Lower leg skin (tissue), 4 donors: Measurements from ENCODE around the gene ZNF862. TPM values are rescaled to one million over a fixed set of nuclear protein-coding genes. Genes with fewer than 3 reads are reported as not detected.

Source experiments
- DNase-seq, 2 donors: peaks; one replicate each; pipeline ENCODE4 v3.0.0-alpha.2; 2019; ENCODE audit warnings: low spot score in 2 of 2
- H3K4me3 ChIP-seq: fragments of 200-600 bp; sonication (generic); 2 replicates; pipeline ENCODE4 v1.5.1; 2017; ENCODE audit warnings: mild to moderate bottlenecking, low read depth; ENCODE audit not compliant: poor library complexity, severe bottlenecking
- POLR2A ChIP-seq, 2 donors: fragments of 450-650 bp; IDR thresholded peaks; one replicate each; pipeline ENCODE4 v1.6.1; 2016 to 2017; ENCODE audit warnings: antibody characterized with exemption in 2 of 2, mild to moderate bottlenecking in 1 of 2, moderate library complexity in 1 of 2
- WGBS, 2 donors: methylation state at CpG; one replicate each; pipeline ENCODE4 v1.1.5; 2018; 5-methylcytosine and 5-hydroxymethylcytosine counted together
- intact Hi-C: fragments of 100-400 bp; cut with DNase I; formaldehyde crosslinking; loops from one replicate; pipeline ENCODE4 v1.15.0; 2023; ENCODE audit warnings: low total_unique reads
- total RNA-seq, 4 donors: library from RNA; depleted of rRNA; stranded (reverse); fragments of >200 nt; gene quantifications; one replicate each; pipeline ENCODE4 v1.1.0, GENCODE V29; 2016
- TF ChIP-seq, protein P1 (sequence below), 3 donors: fragments of 450-650 bp; IDR thresholded peaks; one replicate each; pipeline ENCODE4 v1.5.1; 2016; ENCODE audit warnings: antibody characterized with exemption in 3 of 3, mild to moderate bottlenecking in 3 of 3, moderate library complexity in 2 of 3

The ZNF862 gene
- total RNA-seq, 4 donors from 2014 or later = 12.8 to 34.3 (median 22.3) TPM

DNA sequence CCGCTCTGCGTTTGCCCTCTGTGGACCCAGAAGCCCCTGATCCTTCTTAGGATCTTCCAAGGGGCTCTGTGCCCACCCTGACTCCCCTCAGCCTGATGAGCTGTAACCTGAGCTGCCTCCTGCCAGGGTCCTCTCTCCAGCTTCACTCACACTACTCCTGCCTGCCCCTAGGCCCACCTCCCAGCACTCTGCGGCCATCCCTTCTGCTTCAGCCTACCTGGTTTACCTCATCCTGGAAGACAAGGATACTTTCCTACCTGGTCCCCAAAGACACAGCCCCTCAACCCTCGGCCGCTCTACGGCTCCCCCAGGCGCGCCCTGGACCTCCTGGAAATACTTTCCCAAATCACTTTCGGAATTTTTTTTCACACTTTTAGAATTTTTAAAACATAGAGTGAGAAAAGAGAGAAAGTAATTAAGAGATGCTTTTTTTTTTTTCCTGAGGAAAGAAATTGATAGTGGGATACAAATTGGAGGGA, 6.4 kb upstream of the ZNF862 start:
- 75 to 76% methylated on average over 9 of the region's 9 CpGs for WGBS, 2 donors
- no peak overlapping the region for H3K4me3 ChIP-seq
- TF ChIP-seq POLR2A (IDR thresholded peaks at IDR 0.05) = no peak
- TF ChIP-seq, protein P1, sequence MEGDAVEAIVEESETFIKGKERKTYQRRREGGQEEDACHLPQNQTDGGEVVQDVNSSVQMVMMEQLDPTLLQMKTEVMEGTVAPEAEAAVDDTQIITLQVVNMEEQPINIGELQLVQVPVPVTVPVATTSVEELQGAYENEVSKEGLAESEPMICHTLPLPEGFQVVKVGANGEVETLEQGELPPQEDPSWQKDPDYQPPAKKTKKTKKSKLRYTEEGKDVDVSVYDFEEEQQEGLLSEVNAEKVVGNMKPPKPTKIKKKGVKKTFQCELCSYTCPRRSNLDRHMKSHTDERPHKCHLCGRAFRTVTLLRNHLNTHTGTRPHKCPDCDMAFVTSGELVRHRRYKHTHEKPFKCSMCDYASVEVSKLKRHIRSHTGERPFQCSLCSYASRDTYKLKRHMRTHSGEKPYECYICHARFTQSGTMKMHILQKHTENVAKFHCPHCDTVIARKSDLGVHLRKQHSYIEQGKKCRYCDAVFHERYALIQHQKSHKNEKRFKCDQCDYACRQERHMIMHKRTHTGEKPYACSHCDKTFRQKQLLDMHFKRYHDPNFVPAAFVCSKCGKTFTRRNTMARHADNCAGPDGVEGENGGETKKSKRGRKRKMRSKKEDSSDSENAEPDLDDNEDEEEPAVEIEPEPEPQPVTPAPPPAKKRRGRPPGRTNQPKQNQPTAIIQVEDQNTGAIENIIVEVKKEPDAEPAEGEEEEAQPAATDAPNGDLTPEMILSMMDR (IDR thresholded peaks at IDR 0.05) = no peak
- DNase-seq = peak in 1 of 2 donors; percentile 76
- intact Hi-C loops = no loop called here

DNA sequence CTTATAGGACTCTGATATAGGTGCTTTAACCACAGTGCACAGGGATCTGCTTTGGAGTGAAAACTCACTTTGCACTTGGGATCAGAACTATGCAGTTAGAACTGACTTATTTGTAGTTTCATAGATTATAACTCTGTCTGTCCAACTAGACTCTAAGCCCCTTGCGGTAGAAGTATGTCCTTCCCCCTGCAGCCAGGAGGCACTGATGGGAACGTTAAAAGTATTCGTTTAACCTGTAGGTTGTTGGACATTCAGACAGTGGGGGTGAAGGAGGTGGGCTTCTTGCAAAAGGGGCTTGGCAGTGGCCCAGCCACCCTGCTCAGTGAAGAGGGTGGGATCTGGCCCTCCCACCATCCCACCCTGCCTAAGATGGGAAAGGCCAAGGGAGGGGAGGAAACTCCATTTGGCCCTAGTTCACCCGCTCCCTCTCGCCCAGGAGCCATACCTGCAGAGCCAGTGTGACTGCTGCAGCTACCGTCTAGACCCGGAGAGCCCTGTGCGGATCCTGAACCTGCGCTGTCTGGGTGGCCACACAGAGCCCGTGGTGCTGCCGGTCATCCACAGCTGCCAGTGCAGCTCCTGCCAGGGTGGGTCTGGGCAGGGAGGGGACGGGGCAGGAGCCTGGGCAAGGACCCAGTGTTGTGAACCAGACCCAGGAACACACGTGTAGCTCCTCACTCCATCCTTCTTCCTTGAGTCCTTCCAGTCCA, 5.7 kb upstream of the ZNF862 start:
- intact Hi-C loops = no loop called here
- no peak overlapping the region for H3K4me3 ChIP-seq
- TF ChIP-seq, protein P1 (IDR thresholded peaks at IDR 0.05) = no peak
- no peak for TF ChIP-seq POLR2A (IDR thresholded peaks at IDR 0.05)
- peak in 1 of 2 donors; percentile 64 for DNase-seq
- 60 to 66% methylated on average over 10 to 13 of the region's 13 CpGs for WGBS, 2 donors

DNA sequence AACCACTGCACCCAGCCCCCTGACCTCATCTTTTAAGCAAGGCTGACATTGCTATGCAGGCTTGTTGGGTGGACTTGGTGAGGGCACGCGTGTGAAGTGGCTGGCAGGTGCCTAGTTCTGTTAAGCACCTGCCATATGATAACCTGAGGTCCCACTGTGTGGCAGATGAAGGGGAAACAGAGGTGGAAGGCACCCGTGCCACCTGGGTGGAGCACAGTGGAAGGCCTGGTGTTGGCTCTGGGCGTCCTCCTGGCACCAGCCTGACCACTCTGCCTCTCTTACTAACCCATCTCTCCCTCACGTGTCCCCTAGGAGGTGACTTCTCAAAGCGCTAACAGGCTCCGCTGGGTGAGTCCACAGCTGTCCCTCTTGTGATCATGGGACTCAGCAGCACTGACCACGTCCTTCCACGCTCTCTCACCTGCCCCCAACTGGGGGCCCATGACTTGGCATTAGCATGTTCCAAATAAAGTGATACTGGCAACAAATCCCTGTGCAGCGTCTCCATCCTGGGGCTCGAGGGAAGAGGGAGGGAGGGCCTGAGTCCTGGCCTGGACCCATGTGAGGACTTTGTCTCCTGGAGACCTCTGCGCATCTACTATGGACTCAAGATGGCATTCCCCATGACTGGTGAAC, 4.6 kb upstream of the ZNF862 start:
- intact Hi-C loops = no loop called here
- DNase-seq = peak in 1 of 2 donors; percentile 82
- TF ChIP-seq, protein P1 (IDR thresholded peaks at IDR 0.05) = no peak
- TF ChIP-seq POLR2A (IDR thresholded peaks at IDR 0.05) = no peak
- no peak overlapping the region for H3K4me3 ChIP-seq
- WGBS, 2 donors = 80 to 90% methylated on average over 11 to 12 of the region's 12 CpGs

DNA sequence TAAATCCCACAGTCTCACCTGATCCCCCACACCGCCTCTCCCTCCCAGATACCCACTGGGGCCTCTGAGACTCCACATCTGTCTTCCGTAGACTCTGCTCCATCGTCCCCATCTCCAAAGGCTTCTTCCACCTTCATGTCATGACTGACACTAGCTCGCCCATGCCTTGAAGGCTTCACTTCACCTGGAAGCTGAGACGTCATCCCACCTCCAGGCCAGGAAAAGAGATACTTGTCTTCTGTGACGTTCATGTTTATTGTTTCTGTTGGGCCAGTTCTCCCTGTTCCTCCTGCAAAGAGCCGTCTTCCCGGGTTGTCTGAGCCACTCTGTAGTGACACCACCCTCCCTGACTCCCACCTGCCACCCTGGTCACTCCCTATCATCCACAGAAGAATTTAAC, 3.6 kb upstream of the ZNF862 start:
- TF ChIP-seq POLR2A (IDR thresholded peaks at IDR 0.05) = no peak
- TF ChIP-seq, protein P1 (IDR thresholded peaks at IDR 0.05) = no peak
- WGBS, 2 donors = 79 to 83% methylated on average over 8 of the region's 8 CpGs
- intact Hi-C loops = no loop called here
- DNase-seq = peak in 1 of 2 donors; percentile 68
- H3K4me3 ChIP-seq = no peak overlapping the region

DNA sequence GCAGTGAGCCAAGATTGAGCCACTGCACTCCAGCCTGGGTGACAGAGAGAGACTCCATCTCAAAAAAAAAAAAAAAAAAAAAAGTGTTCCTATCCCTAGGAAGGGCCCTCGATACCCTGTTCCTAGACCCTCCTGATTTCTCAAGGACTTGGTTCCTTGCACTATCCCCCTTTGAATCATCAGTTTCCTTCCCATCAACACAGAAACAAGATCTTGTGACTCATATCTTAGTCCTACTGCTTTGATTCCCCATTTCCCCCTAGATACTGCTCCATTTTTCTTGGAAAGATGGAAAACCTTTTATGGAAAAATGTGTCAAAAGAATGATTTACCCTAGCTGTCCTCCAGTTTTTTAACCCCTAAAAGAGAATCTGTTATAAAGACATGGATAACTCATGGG, 1.7 kb upstream of the ZNF862 start:
- no peak for DNase-seq
- TF ChIP-seq, protein P1 (IDR thresholded peaks at IDR 0.05) = no peak
- no peak for TF ChIP-seq POLR2A (IDR thresholded peaks at IDR 0.05)
- no peak overlapping the region for H3K4me3 ChIP-seq
- intact Hi-C loops = no loop called here
- 37 to 38% methylated on average over 1 of the region's 1 CpG for WGBS, 2 donors
